Upper lobe of left lung (tissue), 4 donors: ENCODE data around the gene OR8D2.

Experiments used
- EP300 ChIP-seq, 4 donors: sonication (generic); formaldehyde crosslinking; IDR thresholded peaks; one replicate each; pipeline ENCODE4 v1.5.1; 2017; ENCODE audit warnings: antibody characterized with exemption in 4 of 4, control low read depth in 2 of 4
- TF ChIP-seq, protein P1 (sequence below), 6 experiments: fragments of 450-650 bp in 4 of 6; fragments of 200-600 bp in 2 of 6; sonication (generic) in 2 of 6; IDR thresholded peaks; one replicate each; pipeline ENCODE4 v1.5.1; 2016 to 2019; ENCODE audit warnings: antibody characterized with exemption in 6 of 6

DNA sequence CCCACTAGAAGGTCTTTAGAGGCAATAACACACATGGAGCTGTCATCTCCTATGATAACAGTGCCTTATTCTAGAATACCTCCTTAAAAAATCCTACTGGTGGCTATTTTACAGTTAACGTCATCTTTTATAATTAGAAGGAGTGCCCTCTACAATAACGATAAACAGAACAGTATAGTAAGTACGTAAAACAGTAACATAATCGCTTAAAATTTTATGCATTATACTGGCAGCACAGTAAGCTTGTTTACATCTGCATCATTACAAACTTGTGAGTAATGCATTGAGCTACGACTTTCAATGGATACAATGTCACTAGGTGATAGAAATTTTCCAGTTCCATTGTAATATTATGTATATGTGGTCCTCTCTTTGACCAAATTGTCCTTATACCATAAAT is 24.3 kb upstream of the OR8D2 start:
- TF ChIP-seq, protein P1, sequence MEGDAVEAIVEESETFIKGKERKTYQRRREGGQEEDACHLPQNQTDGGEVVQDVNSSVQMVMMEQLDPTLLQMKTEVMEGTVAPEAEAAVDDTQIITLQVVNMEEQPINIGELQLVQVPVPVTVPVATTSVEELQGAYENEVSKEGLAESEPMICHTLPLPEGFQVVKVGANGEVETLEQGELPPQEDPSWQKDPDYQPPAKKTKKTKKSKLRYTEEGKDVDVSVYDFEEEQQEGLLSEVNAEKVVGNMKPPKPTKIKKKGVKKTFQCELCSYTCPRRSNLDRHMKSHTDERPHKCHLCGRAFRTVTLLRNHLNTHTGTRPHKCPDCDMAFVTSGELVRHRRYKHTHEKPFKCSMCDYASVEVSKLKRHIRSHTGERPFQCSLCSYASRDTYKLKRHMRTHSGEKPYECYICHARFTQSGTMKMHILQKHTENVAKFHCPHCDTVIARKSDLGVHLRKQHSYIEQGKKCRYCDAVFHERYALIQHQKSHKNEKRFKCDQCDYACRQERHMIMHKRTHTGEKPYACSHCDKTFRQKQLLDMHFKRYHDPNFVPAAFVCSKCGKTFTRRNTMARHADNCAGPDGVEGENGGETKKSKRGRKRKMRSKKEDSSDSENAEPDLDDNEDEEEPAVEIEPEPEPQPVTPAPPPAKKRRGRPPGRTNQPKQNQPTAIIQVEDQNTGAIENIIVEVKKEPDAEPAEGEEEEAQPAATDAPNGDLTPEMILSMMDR (IDR thresholded peaks at IDR 0.05), result no peak
- no peak for TF ChIP-seq EP300 (IDR thresholded peaks at IDR 0.05)
